Glomerular endothelial cell (primary cell): ENCODE results near the gene SLC34A1. TPM values are rescaled to one million over a fixed set of nuclear protein-coding genes. Genes with fewer than 3 reads are reported as not detected.
"Not testable (repeated sequence)": the region's sequence is repeated elsewhere in the genome, so short reads cannot be mapped to it uniquely, and the experiment has no call there.

Source experiments
- DNase-seq: peaks from one replicate; pipeline ENCODE4 v3.0.0-alpha.2; 2011; ENCODE audit warnings: low read depth, low spot score; ENCODE audit errors: extremely low read depth
- total RNA-seq: library from RNA; depleted of rRNA; stranded (reverse); fragments of >200 nt; gene quantifications from 2 replicates; pipeline ENCODE4 v1.2.3, GENCODE V29; 2015

Gene SLC34A1
- total RNA-seq, 1 donor from 2014 or later = not detected

DNA sequence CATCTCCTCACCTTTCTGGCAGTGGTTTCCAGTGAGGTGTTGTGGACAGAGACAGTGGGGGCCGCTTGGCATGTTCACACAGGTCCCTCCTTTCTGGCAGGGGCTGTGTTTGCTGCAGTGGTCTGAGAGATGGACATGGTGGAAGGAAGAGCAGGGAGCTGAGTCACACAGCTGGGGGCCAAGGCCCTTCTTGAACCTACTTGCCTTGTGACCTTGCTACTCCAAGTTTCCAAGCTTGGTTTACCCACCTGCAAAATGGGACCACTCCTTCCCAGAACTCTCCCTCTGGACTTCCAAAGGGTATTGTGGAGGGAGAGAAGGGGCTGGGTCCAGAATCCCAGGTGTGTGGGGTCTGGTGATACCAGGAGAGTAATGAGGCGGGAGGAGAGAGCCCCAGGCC lies 21.1 kb downstream of the SLC34A1 start:
- DNase-seq = no peak

DNA sequence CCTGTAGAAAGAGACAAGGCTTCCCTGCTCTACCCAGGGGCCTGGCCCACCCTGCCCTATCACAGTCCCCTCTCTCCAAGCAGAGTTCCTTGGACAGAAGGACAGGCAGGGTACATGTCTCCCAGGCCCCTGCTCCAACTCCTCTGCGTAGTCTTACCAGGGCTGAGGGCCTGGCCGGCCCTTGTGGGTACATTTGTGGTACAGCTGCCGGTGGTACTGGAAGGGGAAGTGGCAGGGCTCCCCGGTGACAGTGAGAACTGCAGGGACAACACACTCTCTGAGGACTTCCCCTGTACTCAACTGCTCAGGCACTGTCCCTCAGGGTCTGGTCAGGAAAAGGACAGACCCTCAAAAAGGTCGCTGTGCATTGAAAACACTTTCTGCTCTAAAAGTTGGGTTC lies 21.6 kb downstream of the SLC34A1 start:
- no peak for DNase-seq

DNA sequence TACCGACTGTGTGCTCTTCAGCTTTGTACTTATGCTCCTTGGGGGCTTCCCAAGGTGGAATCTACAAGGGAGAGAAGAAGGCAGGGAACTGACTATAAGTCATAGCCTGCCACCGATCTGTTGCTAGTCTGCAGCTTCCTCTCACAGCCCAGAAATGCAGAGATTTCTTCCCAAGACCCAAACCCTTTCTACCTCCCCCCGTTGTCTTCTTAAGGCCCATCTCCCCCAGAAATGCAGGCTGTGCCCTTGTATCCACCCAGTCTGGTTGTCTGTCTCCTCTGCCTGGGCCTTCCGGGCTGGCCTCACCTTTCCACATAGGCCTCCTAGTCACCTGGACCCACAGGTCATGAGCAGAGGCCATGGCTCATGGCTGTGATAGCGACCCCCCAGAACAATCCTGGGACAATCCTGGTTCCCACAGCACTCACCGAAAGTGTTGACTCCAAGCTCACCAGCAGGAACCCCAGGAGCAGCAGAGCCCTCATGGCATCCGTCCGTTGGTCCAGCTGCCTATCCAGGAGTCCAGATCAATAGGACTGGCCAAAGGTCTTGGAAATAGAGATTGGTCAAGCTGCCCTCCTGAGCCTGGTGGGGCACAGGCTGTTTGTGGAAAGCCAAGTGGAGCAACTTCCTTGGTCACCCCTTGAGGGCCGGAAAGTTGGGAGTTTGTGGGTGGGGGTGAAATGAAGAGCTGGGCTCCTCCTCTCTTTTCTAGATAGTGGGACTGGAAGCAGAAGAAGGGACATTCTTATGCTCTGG lies 25.0 kb downstream of the SLC34A1 start, which contains the start of gene F12:
Gene F12, minus strand, starts transcription at position 522 of the 759 bp plus-strand sequence. Its CDS starts 37 bp downstream, at position 485.
- DNase-seq = no peak

DNA sequence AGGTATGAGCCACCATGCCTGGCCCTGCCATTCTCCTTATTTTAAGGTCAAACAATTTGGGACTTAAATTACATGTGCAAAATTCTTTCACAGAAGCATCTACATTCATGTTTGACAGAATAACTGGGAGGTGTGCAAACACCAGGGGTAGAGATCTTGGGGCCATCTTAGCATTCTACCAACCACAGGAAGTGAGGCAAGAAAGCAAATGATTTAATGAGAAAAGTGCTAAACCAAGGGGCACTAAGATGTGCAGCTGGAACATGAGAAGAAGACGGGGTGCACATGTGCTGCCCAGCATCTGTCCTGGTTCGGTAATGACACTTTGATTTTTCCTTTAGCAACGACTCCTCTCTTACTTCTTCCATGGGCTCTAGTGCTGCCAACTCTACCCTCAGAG lies 26.3 kb downstream of the SLC34A1 start:
- no peak for DNase-seq

DNA sequence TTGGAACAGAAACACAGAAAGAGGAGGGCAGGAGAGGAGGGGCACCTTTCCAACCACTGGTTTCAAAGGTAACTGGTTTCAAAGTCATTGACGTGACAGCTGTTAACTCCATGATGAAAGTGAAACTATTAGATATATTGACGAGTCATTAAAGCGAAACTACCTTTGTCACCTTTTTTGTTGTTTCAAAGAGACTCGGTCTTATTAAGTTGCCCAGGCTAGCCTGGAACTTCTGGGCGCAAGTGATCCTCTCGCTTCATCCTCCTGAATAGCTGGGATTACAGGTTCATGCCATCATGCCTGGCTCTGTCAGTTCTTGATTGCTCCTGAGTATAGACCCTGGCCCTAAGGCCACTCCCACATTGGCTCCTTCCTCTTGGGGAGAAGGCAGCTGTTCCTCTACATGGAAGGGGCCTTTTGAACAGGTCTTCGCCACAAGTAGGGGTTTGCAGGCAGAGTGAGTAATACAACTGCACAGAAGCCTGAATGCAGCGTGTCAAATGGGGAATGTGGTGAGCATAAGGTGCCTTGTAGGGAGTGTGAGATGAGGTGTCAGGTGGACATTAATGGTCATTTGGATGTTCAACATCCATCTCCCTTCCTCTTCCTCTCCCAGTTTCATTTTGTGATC lies 28.5 kb downstream of the SLC34A1 start:
- no peak for DNase-seq

DNA sequence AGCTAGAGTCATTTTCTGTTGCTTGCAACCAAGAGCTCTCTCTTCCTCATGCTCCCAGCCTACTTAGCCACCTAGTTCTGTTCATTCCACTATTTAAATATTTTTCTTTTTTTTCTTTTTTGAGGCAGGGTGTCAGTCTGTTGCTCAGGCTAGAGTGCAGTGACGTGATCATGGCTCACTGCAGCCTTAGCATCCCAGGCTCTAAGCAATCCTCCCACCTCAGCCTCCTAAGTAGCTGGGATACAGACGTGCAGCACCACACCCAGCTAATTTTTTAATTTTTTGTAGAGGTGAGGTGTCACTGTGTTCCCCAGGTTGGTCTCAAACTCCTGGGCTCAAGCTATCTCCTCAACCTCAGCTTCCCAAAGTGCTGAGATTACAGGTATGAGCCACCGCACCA lies 30.2 kb downstream of the SLC34A1 start:
- DNase-seq = no peak

DNA sequence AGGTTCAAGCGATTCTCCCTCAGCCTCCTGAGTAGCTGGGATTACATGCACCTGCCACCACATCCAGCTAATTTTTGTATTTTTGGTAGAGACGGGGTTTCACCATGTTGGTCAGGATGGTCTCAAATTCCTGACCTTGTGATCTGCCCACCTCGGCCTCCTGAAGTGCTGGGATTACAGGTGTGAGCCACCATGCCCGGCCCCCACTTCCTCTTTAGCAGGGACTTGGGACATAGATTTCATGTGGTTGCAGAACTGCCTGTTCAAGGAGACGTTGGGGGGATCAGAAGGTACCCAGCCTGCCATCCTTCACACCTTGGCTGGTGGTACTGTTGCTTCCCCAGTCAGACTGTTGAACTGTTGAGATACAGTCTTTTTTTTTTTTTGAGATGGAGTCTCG lies 32.8 kb downstream of the SLC34A1 start:
- not testable (repeated sequence) for DNase-seq

DNA sequence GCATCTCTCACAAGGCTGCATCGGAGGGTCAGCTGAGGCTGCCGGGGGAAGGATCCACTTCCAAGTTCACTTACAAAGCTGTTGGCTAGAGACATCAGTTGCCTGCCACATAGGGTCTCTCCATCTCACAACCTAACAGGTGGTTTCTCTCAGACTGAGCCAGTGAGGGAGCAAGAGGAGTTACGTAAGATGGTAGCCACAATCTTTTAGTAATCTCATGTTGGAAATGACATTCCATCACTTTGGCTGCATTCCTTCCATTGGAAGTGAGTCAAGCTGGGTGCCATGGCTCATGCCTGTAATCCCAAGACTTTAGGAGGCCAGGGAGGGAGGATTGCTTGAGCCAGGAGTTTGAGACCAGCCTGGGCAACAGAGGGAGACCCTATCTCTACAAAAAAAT lies 34.8 kb downstream of the SLC34A1 start:
- DNase-seq = no peak

DNA sequence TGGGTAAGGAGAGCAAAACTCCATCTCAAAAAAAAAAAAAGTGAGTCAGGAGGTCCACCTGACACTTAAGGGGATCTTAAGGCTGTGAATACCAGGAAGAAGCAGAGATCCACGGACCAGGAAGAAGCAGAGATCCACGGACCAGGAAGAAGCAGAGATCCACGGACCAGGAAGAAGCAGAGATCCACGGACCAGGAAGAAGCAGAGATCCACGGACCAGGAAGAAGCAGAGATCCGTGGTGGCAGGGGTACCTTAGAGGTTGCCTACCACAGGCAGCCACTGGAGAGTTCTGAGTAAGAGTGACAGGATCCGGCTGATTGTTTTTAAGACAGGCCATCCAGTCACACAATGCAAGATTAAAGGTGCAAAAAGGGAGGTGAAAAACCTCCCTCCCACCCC lies 36.2 kb downstream of the SLC34A1 start:
- not testable (repeated sequence) for DNase-seq

DNA sequence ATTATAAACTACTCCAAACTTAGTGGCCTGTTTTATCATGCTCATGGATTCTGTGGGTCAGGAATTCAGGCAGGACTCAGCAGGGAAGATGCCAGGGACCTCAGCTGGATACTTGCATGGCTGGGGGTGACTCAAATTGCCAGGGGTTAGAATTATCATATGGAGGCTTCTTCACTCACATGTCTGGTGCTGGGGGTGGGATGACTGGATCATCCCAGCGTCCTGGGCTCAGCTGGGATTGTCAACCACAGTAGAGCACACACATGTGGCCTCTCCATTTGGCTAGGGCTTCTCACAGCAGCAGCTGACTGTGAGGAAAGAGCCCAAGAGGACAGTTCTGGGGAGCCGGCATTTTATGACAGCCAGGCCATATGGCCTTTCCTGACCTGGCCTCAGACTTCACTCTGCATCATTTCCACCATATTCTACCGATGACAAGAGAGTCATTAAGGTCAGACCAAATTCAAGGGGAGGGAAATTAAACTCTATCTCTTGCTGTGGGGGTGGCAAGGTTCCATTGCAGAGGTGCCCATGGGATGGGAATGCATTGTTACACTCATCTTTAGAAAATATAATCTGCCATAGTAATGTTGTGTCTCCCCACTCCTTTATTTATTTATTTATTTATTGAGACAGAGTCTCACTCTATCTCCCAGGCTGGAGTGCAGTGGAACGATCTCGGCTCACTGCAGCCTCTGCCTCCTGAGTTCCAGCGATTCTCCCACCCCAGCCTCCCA lies 37.0 kb downstream of the SLC34A1 start:
- no peak for DNase-seq

DNA sequence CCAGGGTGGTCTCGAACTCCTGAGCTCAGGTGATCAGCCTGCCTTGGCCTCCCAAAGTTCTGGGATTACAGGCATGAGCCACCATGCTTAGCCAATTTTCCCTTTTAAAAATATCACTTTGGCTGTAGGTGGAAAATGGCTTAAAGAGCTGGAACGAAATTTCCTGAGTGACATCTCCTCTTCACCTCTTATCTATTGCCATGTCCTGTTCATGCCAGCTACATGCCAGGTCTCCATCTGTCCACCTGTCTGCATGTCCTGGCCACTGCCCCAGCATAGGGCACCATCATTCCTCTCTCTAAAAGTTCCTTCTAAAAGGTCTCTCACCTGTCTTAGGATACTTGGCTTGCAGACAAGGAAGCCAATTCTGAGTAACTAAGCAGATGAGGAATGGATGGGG lies 39.4 kb downstream of the SLC34A1 start:
- DNase-seq = no peak

DNA sequence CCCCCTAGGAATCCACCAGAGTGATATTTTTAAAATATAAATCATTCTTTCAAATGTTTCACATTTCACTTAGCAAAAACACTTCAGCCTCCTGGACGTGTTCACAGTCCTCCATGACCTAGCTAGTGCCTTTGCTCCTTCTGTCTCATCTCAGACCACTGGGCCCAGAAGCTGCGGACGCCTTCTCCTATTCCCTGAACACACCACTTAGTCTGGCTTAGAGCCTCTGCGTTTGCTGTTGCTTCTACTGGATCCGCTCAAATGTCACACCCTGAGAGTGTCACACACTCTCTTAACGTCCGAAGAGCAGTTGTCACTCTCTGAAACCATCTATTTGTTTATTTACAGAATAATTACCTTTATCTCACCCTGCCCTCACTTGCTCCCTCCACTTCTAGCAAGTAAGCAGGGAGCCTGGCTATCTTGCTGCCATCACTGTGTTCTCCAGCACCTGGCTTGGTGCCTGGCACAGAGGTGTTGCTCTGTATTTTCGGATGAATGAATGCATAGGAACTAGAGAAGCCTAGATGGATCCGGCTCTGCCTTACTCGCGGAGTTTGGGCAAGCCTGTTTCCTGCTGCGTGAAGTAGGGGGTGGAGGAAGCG lies 41.1 kb downstream of the SLC34A1 start:
- no peak for DNase-seq

DNA sequence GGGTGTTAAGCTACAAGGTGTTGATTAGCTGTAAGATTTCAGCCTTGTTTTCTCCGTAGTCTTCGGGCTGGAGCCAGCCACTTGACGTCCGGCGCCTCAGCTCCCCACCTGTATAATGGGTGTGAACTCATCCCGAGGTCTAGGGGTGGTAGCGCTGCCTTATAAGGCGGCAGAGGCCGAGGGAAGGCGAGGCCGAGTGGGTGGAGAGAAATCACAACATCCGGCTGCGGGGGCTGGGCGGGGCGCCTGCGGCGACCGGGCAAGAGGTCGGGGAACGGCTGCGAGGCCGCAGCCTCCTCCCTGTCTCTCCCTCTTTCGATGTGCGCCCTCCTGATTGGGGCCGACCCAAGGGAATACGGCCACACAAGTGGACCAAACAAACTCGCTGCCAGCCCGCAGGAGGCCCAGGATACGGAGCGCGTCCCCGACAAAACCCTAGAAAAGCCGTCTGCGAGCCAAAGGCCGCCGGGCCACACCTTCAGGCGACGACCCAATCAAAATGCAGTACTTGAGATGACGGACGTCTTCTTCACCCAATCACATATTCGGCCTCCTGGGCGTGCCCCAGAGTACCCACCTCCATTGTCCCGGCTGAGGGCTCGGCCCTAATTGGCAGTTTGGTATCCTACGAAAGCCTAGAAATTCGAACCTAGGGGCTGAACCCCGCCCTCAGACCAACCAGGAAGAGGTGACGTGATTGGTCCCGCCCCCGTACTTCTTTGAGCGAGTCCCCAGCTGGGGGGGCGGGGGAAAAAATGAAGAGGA lies 41.7 kb downstream of the SLC34A1 start:
- peak; percentile 100 for DNase-seq

DNA sequence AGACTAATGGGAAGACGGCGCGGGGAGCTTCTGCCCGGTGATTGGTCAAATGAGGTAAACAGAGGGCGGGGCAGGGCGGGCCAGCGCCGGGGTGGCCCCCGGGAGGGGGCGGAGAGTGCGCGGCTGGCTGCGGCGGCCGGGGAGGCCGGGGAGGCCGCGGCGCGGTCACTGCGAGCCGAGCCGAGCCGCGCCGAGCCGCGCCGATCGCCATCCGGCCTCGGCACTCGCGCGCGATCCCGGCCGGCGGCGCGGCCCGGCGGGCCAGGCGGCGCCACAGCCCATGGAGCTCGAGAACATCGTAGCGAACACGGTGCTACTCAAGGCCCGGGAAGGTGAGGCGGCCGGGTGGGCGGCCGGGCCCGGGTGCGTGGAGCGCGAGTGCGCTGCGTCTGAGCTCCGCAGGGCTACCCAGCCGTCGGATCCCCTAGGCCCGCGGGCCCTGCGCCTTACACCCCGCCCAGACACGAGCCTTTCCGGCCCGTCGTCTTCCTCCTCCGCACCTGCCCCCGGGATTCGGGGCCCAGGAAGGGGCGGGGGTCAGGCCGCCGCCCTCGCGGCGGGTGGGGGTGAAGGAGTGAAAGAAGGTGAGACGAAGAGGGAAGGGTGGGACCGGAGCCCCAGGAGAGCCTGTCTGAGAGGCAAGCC lies 42.5 kb downstream of the SLC34A1 start, which contains the start of gene GRK6:
Gene GRK6, plus strand, starts transcription at position 111 of the 645 bp plus-strand sequence. Its CDS starts 170 bp downstream, at position 281.
- DNase-seq = no peak

DNA sequence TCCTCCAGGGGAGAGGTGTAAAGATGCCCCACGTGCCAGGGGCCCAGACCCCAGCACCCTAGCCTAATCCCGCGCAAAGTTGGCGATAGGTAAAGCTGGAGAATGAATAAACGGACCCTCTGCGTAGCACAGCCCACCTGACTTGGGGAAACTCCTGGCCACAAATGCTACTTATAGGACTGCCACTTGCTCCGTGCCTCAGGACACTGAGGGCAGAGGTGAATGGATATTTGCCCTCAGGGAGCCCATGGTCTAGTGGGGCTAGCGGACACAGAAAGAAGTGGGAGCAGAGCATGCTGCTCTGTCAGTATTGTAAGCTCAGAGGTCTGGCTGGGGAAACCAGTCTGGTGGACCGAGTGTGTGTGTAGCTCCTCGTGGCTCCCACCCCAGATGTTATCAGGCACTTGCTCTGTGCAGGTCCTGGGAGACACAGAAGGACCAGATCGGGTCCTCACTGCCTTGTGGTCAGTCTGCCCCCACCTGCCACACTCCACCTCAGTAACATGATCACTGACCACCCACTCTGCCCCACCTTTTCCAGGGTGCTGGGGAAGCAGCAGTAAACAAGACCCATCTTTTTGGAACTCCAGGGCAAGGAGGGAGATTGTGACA lies 43.1 kb downstream of the SLC34A1 start:
- DNase-seq = no peak

DNA sequence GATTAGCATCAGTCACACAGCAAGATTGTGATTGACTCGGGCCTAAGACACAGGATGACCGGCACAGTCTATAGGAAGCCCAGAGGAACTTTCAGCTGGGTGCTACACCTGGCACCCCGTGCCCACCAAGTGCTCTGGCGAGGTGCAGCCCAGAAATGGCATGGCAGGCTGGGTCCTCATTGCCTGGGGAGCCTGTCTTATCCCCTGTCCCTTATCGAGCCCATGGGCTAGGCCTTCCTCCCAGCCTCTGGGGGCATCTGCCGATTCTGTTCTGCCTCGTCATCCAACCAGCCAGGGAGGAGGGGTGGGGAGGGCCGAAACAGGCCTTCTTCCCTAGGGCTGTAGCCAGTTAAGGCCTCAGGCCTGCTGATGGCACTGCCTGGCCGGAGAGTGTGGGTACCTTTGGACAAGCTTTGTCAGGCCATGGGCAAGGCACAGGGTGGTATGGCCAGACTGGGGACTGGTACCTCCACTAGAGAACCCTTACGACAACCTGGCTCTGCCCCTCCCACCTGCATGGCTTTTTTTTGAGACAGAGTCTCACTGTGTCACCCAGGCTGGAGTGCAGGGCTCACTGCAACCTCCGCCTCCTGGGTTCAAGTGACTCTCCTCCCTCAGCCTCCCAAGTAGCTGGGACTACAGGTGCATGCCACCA lies 43.8 kb downstream of the SLC34A1 start:
- no peak for DNase-seq

DNA sequence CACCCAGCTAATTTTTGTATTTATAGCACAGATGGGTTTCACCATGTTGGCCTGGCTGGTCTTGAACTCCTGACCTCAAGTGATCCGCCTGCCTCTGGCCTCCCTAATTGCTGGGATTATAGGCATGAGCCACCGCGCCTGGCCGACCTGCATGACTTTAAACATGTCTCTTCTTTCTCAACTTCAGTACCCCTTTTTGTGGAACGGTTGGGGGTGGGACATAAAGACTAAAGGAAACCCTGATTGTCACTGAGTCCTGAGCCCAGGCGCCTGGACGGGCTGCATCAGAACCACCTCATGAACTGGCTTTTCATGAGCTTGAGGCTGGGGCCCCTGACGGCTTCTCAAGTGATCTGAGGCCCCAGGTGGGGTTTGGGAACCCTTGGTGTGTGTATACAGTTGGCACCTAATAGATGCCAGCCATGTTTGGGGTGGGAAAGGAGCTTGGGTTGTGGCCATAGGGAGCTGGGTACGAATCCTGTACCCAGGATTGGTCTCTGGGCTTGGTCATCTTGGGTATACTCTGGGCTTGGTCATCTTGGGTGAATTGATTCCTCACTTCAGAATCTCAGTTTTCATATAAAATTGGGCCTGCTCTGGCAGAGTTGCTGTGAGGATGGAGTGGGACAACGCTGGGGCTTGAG lies 44.5 kb downstream of the SLC34A1 start:
- no peak for DNase-seq

DNA sequence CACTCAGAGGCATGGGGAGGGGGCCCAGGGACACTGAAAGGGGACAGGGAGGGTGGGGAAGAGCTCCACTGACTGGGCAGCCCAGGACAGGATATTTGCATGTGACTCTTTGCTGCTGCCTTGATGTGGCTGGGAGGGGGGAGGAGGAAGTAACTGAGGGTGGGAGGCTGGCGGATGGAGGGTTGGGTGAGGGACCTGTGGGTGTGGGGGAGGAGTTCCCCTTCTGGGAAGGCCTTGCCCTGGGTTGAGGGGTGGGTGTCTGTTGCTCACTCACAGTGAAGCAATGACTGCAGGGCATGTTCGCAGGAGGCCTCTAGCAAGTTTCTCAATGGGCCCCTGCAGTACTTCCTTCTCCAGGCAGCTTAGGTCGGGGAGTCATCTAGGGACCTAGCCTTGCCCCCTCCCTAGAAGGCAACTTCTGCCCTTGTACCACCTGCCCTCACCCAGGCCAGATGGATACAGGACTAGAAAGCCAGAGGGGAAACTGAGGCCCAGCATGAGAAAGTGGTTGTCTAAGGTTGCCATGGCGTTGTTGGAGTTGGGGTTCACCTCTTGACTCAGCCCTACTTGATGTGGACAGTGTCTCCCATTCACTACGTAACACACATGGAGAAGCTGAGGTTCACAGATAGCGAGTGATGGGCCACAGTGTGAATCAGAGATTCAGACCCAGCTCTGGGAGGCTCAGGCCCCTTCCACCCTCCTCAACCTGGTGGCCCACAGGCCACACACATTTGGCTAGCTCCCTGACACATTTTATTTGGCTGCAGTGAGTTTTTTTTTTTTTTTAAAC lies 45.2 kb downstream of the SLC34A1 start:
- no peak for DNase-seq
